Measurements from ENCODE around the gene SH2D4B. TPM values are rescaled to one million over a fixed set of nuclear protein-coding genes. Genes with fewer than 3 reads are reported as not detected.

SH2D4B gene
- total RNA-seq, 1 donor from 2014 or later = not detected

GRCh38 chr10:80520661-80521470 is 16.8 kb upstream of the SH2D4B start:
- H3K36me3 ChIP-seq (ENCODE audit: control insufficient read depth, insufficient read depth, low read length) = no peaks in the 10 kb centered on the region
- TF ChIP-seq CTCF (IDR thresholded peaks at IDR 0.05; ENCODE audit: insufficient read depth, low read length, poor library complexity, severe bottlenecking) = no peak
- DNase-seq (ENCODE audit: low read depth) = no peak
- H3K27me3 ChIP-seq (ENCODE audit: control insufficient read depth, insufficient read depth, low read length) = no peaks in the 10 kb centered on the region
- H3K4me3 ChIP-seq (ENCODE audit: low read depth, low read length) = no peak overlapping the region

GRCh38 chr10:80522756-80523363 is 14.8 kb upstream of the SH2D4B start:
- no peak overlapping the region for H3K4me3 ChIP-seq (ENCODE audit: low read depth, low read length)
- DNase-seq (ENCODE audit: low read depth) = no peak
- no peaks in the 10 kb centered on the region for H3K36me3 ChIP-seq (ENCODE audit: control insufficient read depth, insufficient read depth, low read length)
- no peaks in the 10 kb centered on the region for H3K27me3 ChIP-seq (ENCODE audit: control insufficient read depth, insufficient read depth, low read length)
- TF ChIP-seq CTCF (IDR thresholded peaks at IDR 0.05; ENCODE audit: insufficient read depth, low read length, poor library complexity, severe bottlenecking) = no peak

- DNase-seq (ENCODE audit: low read depth) = no peak
- H3K4me3 ChIP-seq (ENCODE audit: low read depth, low read length) = no peak overlapping the region
- TF ChIP-seq CTCF (IDR thresholded peaks at IDR 0.05; ENCODE audit: insufficient read depth, low read length, poor library complexity, severe bottlenecking) = no peak
- no peaks in the 10 kb centered on the region for H3K36me3 ChIP-seq (ENCODE audit: control insufficient read depth, insufficient read depth, low read length)
- no peaks in the 10 kb centered on the region for H3K27me3 ChIP-seq (ENCODE audit: control insufficient read depth, insufficient read depth, low read length)
Observed at GRCh38 chr10:80523773-80524172, 13.9 kb upstream of the SH2D4B start.

GRCh38 chr10:80524190-80524909 is 13.4 kb upstream of the SH2D4B start:
- Histone ChIP-seq H3K36me3 (ENCODE audit: control insufficient read depth, insufficient read depth, low read length) (no peaks in the 10 kb centered on the region), H3K4me3 (ENCODE audit: low read depth, low read length) (no peak overlapping the region), H3K27me3 (ENCODE audit: control insufficient read depth, insufficient read depth, low read length) (no peaks in the 10 kb centered on the region)
- TF ChIP-seq CTCF (IDR thresholded peaks at IDR 0.05; ENCODE audit: insufficient read depth, low read length, poor library complexity, severe bottlenecking) = no peak
- no peak for DNase-seq (ENCODE audit: low read depth)

GRCh38 chr10:80526218-80526617 is 11.5 kb upstream of the SH2D4B start:
- no peak for TF ChIP-seq CTCF (IDR thresholded peaks at IDR 0.05; ENCODE audit: insufficient read depth, low read length, poor library complexity, severe bottlenecking)
- no peaks in the 10 kb centered on the region for H3K36me3 ChIP-seq (ENCODE audit: control insufficient read depth, insufficient read depth, low read length)
- no peak for DNase-seq (ENCODE audit: low read depth)

More at GRCh38 chr10:80526218-80526617, 11.5 kb upstream of the SH2D4B start:
- Histone ChIP-seq H3K27me3 (ENCODE audit: control insufficient read depth, insufficient read depth, low read length) (no peaks in the 10 kb centered on the region), H3K4me3 (ENCODE audit: low read depth, low read length) (no peak overlapping the region)

Data from kidney epithelial cell (primary cell).